Mucosa of rectum (tissue), 2 donors: ENCODE results near the gene PTCD2.
"Not testable (repeated sequence)": the region's sequence is repeated elsewhere in the genome, so short reads cannot be mapped to it uniquely, and the experiment has no call there.

Source experiments
- H3K27ac ChIP-seq, 2 donors: one replicate each; pipeline ENCODE4 v1.7.0; 2013; ENCODE audit warnings: inconsistent platforms in 2 of 2, low read depth in 2 of 2, low read length in 2 of 2
- H3K27me3 ChIP-seq, 2 donors: one replicate each; pipeline ENCODE4 v1.7.0; 2013; ENCODE audit warnings: low read length in 2 of 2; ENCODE audit not compliant: control insufficient read depth in 2 of 2, insufficient read depth in 2 of 2
- H3K36me3 ChIP-seq, 2 donors: one replicate each; pipeline ENCODE4 v1.7.0; 2013; ENCODE audit warnings: low read length in 2 of 2; ENCODE audit not compliant: control insufficient read depth in 2 of 2, insufficient read depth in 2 of 2
- H3K4me1 ChIP-seq, 2 donors: one replicate each; pipeline ENCODE4 v1.7.0; 2013; ENCODE audit warnings: low read length in 2 of 2, mild to moderate bottlenecking in 1 of 2; ENCODE audit not compliant: control insufficient read depth in 2 of 2, insufficient read depth in 2 of 2
- H3K4me3 ChIP-seq, 2 donors: one replicate each; pipeline ENCODE4 v1.7.0; 2013; ENCODE audit warnings: low read length in 2 of 2
- H3K9ac ChIP-seq, 2 donors: one replicate each; pipeline ENCODE4 v1.7.0; 2013; ENCODE audit warnings: low read length in 2 of 2, low read depth in 1 of 2, mild to moderate bottlenecking in 1 of 2
- H3K9me3 ChIP-seq, 2 donors: one replicate each; pipeline ENCODE4 v1.7.0; 2013; ENCODE audit warnings: low read length in 2 of 2; ENCODE audit not compliant: control insufficient read depth in 2 of 2
- donor health status: healthy.
- donor health status: Normal muscosa, but diverticular disease.

PTCD2 gene

DNA sequence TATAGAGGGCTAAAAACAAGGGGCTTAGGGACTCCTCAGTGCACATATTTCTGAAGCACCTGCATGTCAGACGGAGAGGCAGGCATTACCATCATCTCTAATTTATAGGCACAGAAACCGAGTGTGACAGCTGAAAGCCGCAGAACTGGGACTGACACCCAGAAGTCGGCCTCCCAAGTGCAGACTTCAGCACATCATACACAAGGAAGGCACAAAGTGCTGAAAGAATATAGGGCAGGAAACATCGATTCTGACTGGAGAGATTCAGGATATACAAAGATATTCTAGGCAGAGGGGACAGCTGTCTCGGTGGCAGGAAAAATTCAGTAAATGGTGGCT lies 11.4 kb upstream of the PTCD2 start:
- no peaks in the 10 kb centered on the region for H3K9me3 ChIP-seq
- peak overlapping the region in 1 of 2 donors; percentile 59 for H3K4me3 ChIP-seq
- no peaks in the 10 kb centered on the region for H3K27me3 ChIP-seq
- peaks cover 8 to 10% of the 10 kb centered on the region in 2 donors for H3K4me1 ChIP-seq
- H3K9ac ChIP-seq, result peak overlapping the region; percentile 44 to 94
- H3K27ac ChIP-seq, result peak overlapping the region in 1 of 2 donors; percentile 21
- H3K36me3 ChIP-seq, result peaks cover 13 to 20% of the 10 kb centered on the region in 2 donors

GRCh38 chr5:72313141-72313540 lies 7.0 kb upstream of the PTCD2 start:
- no peaks in the 10 kb centered on the region for H3K27me3 ChIP-seq
- H3K4me1 ChIP-seq, result peaks cover 4 to 6% of the 10 kb centered on the region in 2 donors
- H3K9me3 ChIP-seq, result no peaks in the 10 kb centered on the region
- H3K36me3 ChIP-seq, result peaks cover 13 to 20% of the 10 kb centered on the region in 2 donors
- no peak overlapping the region for H3K27ac ChIP-seq
- no peak overlapping the region for H3K4me3 ChIP-seq
- H3K9ac ChIP-seq, result no peak overlapping the region

DNA sequence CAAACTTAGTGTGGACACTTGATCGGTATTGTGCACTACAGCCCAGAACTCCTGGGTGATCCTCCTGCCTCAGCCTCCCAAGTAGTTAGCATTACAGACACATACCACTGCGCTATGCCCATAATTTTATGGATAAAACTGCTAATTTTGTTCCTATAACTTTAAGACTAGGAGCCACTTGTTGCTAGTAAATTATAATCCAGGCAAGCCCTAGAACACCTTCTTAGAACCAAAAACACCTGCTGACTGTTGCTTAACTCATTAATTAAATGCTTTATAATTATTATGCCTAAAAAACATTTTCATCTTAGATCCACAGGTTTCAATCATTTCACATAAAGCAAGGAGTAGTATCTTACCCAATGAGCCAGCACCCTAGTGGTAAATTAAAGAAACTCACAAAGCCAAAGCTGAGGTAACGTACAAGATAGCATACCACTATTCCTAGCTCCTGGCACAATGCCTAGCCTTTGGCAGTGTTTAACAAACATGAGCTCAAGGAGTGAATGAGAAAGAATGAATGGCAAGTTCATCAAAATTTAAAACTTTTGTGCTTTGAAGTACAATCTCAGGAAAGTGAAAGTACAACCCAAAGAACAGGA lies 5.5 kb upstream of the PTCD2 start:
- H3K4me3 ChIP-seq, result no peak overlapping the region
- H3K9ac ChIP-seq, result no peak overlapping the region
- H3K27me3 ChIP-seq, result no peaks in the 10 kb centered on the region
- no peaks in the 10 kb centered on the region for H3K9me3 ChIP-seq
- H3K27ac ChIP-seq, result no peak overlapping the region
- H3K4me1 ChIP-seq, result peaks cover 3 to 6% of the 10 kb centered on the region in 2 donors
- H3K36me3 ChIP-seq, result peaks cover 10 to 17% of the 10 kb centered on the region in 2 donors

GRCh38 chr5:72319435-72319975 lies 668 bp upstream of the PTCD2 start:
- H3K4me1 ChIP-seq, H3K9me3 ChIP-seq, H3K27me3 ChIP-seq: not testable (repeated sequence)
- Histone ChIP-seq H3K36me3 (peaks cover 0 to 12% of the 10 kb centered on the region in 2 donors), H3K27ac (peak overlapping the region in 1 of 2 donors; percentile 19), H3K4me3 (peak overlapping the region; percentile 95 to 100), H3K9ac (peak overlapping the region; percentile 68 to 80)

GRCh38 chr5:72324189-72324825 lies 4.1 kb downstream of the PTCD2 start:
- Histone ChIP-seq H3K9ac (no peak overlapping the region), H3K4me1 (peaks cover under 1 to 2% of the 10 kb centered on the region in 2 donors), H3K36me3 (peaks cover 12 to 25% of the 10 kb centered on the region in 2 donors), H3K4me3 (no peak overlapping the region), H3K9me3 (no peaks in the 10 kb centered on the region), H3K27me3 (no peaks in the 10 kb centered on the region), H3K27ac (no peak overlapping the region)

DNA sequence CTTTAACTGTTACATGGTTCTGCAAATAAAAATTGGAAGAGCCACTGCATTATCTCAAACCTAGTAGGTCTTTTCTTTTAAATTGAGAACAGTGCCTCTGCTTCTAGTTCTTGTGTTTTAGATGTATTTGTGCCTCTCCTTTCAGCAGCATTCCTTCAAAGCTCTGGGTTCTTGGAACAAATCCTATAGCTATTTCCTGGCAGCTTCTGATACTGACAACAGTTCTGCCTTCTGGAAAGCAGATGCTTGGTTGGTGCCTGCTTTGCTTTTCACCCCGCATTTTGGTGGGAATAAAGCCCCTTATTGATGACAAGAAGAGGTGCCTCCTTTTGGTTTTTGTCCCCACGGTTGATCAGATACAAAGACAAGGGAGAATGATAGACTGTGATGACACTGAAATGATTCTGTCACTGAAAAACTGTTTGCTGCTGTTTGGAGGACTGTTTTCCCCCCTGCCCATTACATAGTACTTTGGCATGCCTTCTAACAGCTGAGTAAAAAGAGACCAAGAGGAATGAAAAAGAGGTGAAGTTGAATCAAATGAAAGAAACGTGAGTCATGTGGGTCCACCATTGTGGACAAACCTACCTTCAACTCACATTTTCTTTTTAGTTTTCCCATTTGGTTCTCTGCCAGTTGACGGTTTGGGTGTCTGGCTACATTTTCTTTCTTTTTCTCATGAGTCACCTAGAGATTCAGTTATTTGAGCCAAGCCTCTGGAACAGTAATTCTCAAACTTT lies 5.6 kb downstream of the PTCD2 start:
- Histone ChIP-seq H3K4me1 (no peaks in the 10 kb centered on the region), H3K4me3 (no peak overlapping the region), H3K27me3 (no peaks in the 10 kb centered on the region), H3K9ac (no peak overlapping the region), H3K9me3 (no peaks in the 10 kb centered on the region), H3K36me3 (peaks cover 14 to 23% of the 10 kb centered on the region in 2 donors), H3K27ac (no peak overlapping the region)

- Histone ChIP-seq H3K9me3 (no peaks in the 10 kb centered on the region), H3K4me3 (no peak overlapping the region)
Observed at GRCh38 chr5:72326306-72326649, 6.1 kb downstream of the PTCD2 start.

GRCh38 chr5:72328172-72328571 lies 8.0 kb downstream of the PTCD2 start:
- no peaks in the 10 kb centered on the region for H3K27me3 ChIP-seq
- no peak overlapping the region for H3K9ac ChIP-seq
- no peak overlapping the region for H3K27ac ChIP-seq
- H3K36me3 ChIP-seq, result peaks cover 21 to 23% of the 10 kb centered on the region in 2 donors
- no peaks in the 10 kb centered on the region for H3K4me1 ChIP-seq
- no peak overlapping the region for H3K4me3 ChIP-seq
- no peaks in the 10 kb centered on the region for H3K9me3 ChIP-seq

More at GRCh38 chr5:72326306-72326649, 6.1 kb downstream of the PTCD2 start:
- H3K9ac ChIP-seq, result no peak overlapping the region
- H3K4me1 ChIP-seq, result no peaks in the 10 kb centered on the region
- H3K36me3 ChIP-seq, result peaks cover 16 to 23% of the 10 kb centered on the region in 2 donors
- no peak overlapping the region for H3K27ac ChIP-seq
- H3K27me3 ChIP-seq, result no peaks in the 10 kb centered on the region

DNA sequence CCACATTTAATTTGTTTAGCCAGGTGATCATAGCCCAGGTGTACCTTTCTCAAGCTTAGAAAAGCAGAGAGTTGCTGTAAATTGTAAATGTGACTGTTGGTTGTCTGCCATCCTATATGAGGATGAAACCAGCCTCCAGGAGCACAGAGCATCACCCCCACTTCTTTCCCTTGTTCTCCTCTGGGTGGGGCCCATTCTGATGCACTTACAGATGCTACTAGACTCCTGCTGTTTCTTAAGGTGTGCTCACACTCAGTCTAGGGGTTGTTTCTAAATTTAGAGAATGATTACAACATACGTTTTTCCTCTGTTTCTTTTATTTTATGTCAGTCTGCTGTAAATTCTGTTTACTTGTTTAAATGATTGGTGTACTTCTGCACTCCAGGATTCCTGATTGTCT lies 10.5 kb downstream of the PTCD2 start:
- no peak overlapping the region for H3K4me3 ChIP-seq
- no peaks in the 10 kb centered on the region for H3K27me3 ChIP-seq
- no peak overlapping the region for H3K27ac ChIP-seq
- no peaks in the 10 kb centered on the region for H3K4me1 ChIP-seq
- H3K36me3 ChIP-seq, result peaks cover 13 to 22% of the 10 kb centered on the region in 2 donors
- no peak overlapping the region for H3K9ac ChIP-seq
- no peaks in the 10 kb centered on the region for H3K9me3 ChIP-seq

GRCh38 chr5:72337159-72337558 lies 17.0 kb downstream of the PTCD2 start:
- H3K9me3 ChIP-seq, result no peaks in the 10 kb centered on the region
- H3K27ac ChIP-seq, result no peak overlapping the region
- H3K9ac ChIP-seq, result no peak overlapping the region

More at GRCh38 chr5:72337159-72337558, 17.0 kb downstream of the PTCD2 start:
- Histone ChIP-seq H3K4me1 (no peaks in the 10 kb centered on the region), H3K4me3 (no peak overlapping the region), H3K27me3 (no peaks in the 10 kb centered on the region), H3K36me3 (peaks cover 7 to 14% of the 10 kb centered on the region in 2 donors)
